ENCODE data around the gene DNAJB1.
"Not testable (repeated sequence)": the region's sequence is repeated elsewhere in the genome, so short reads cannot be mapped to it uniquely, and the experiment has no call there.

Gene DNAJB1

DNA sequence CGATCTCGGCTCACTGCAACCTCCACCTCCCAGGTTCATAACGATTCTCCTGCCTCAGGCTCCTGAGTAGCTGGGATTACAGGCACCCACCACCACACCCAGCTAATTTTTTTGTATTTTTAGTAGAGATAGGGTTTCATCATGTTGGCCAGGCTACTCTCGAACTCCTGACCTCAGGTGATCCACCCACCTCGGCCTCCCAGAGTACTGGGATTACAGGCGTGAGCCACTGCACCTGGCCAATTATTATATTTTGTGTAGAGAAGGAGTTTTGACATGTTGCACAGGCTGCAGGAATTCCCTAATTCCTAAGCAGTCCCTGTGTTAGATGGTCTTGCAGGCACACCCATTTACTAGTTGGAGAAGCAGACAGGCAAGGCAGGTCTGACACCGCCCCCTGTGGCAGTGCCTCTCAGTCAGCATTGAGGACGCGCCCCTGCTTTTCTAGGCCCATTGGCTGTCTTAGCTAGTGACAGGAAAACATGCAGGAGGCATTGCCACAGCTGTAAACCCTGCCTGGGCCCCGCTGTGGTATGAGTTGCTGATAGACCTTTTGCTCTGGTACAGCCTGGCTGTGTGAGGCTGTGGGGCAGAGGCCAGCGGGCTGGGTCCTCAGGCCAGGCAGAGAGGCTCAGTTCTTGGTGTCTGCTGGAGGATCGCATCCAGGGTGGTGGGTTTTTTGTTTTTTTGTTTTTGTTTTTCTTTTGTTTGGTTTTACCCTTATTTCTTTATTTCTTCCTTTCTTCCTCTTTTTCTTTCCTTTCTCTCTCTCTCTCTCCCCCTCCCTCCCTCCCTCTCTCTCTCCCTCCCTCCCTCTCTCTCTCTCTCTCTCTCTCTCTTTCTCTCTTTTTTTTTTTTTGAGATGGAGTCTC lies 33.2 kb upstream of the DNAJB1 start:
- not testable (repeated sequence) for H3K4me1 ChIP-seq (ENCODE audit: insufficient read depth, low read length); H3K9me3 ChIP-seq (ENCODE audit: insufficient read depth, low read depth, low read length); H3K27me3 ChIP-seq (ENCODE audit: insufficient read depth, low read length); H3K27ac ChIP-seq (ENCODE audit: low read depth, low read length); H3K4me3 ChIP-seq (ENCODE audit: low read length); H3K9ac ChIP-seq (ENCODE audit: low read depth, low read length)
- H3K36me3 ChIP-seq (ENCODE audit: insufficient read depth, low read length), result peaks cover 11% of the 10 kb centered on the region
- WGBS, result 73% methylated on average over 11 of the region's 12 CpGs

DNA sequence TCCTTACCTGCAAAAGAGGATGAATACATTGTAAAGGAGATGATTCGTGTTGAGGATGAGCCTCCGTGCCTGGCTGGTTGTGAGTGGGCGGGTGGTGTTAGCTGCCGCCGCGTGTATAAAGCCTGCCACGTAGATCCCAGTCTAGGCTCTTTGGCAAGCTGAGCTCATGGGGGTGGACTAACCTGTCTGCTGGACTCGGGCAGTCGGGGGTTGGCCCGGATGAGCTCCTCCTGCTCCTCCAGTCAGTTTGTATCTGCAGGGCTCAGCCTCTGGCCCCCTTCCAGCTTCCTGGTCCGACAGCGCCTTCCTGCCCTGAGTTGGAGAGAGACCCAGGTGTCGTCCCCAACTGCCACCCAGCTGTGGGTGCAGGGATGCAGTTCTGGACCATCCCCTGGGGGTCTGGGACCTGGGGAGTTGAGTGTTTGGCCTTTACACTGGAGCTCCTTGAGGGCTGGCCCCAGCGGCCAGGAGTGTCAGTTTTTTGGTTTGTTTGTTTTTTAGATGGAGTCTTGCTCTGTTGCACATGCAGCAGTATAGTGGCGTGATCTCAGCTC lies 32.1 kb upstream of the DNAJB1 start:
- H3K9ac ChIP-seq (ENCODE audit: low read depth, low read length), result no peak overlapping the region
- H3K27me3 ChIP-seq (ENCODE audit: insufficient read depth, low read length), result no peaks in the 10 kb centered on the region
- H3K27ac ChIP-seq (ENCODE audit: low read depth, low read length), result no peak overlapping the region
- peaks cover 11% of the 10 kb centered on the region for H3K36me3 ChIP-seq (ENCODE audit: insufficient read depth, low read length)
- H3K4me3 ChIP-seq (ENCODE audit: low read length), result no peak overlapping the region
- no peaks in the 10 kb centered on the region for H3K9me3 ChIP-seq (ENCODE audit: insufficient read depth, low read depth, low read length)
- WGBS, result 89% methylated on average over 15 of the region's 15 CpGs
- H3K4me1 ChIP-seq (ENCODE audit: insufficient read depth, low read length), result peaks cover 3% of the 10 kb centered on the region; the same call in 1 of the 2 replicates

DNA sequence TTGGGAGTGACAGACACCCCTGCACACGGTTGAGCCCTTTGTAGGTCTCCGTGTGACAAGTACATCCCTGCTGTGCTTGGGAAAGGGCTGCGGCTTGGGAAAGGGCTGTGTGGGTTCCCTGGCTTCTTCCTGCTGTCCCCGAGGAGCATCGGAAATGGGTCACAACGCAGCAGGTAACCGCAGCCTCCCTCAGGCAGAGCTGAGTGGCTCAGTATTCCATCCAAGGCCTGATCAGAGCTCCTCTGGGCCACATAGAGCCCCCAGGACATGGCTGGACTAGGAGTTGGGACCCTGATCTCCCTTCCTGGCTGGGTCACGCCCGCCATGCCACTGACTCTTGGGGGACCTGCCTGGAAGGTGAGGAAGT lies 27.5 kb upstream of the DNAJB1 start:
- no peaks in the 10 kb centered on the region for H3K9me3 ChIP-seq (ENCODE audit: insufficient read depth, low read depth, low read length)

DNA sequence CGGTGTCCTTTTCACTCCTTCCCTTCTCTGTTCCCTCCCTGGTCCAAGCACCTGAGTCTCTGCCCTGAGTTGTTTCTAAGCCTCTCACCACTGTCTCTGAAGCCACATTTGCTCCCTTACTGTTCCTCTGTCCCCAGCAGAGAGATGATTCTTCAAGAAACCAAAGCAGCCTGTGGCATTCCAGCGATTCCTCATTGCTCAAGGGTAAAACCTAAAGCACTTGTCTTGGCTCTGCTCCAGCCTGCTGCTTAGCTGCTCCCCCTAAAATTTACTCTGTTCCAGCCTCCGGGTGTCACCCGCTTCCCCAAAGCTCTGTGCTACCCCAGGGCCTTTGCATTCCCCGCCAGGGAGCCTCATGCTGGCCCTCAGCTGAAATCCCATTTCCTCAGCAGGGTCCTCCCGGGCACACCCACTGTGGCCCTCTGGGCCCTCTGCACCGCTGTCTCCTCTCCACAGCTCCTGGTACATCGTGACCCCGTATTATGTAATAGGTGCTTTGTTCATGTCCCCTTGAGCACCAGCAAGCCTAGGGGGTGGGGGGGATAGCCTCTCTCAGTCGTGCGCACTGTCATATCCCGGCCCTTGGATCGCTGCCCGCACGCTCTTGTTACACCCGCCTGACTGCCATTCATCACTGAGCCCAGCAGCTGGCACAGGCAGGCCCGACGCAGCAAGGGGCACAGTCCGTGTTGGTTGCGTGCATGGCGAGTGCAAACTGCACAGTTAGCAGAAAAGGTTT lies 26.9 kb upstream of the DNAJB1 start:
- no peaks in the 10 kb centered on the region for H3K27me3 ChIP-seq (ENCODE audit: insufficient read depth, low read length)
- H3K4me1 ChIP-seq (ENCODE audit: insufficient read depth, low read length), result no peaks in the 10 kb centered on the region; the same call in 1 of the 2 replicates
- H3K9ac ChIP-seq (ENCODE audit: low read depth, low read length), result no peak overlapping the region
- no peaks in the 10 kb centered on the region for H3K9me3 ChIP-seq (ENCODE audit: insufficient read depth, low read depth, low read length)
- H3K27ac ChIP-seq (ENCODE audit: low read depth, low read length), result no peak overlapping the region
- no peak overlapping the region for H3K4me3 ChIP-seq (ENCODE audit: low read length)
- peaks cover 11% of the 10 kb centered on the region for H3K36me3 ChIP-seq (ENCODE audit: insufficient read depth, low read length)
- WGBS, result 94% methylated on average over 21 of the region's 21 CpGs

More for the DNA sequence above, 27.5 kb upstream of the DNAJB1 start:
- no peaks in the 10 kb centered on the region for H3K27me3 ChIP-seq (ENCODE audit: insufficient read depth, low read length)
- no peaks in the 10 kb centered on the region; the same call in 1 of the 2 replicates for H3K4me1 ChIP-seq (ENCODE audit: insufficient read depth, low read length)
- H3K36me3 ChIP-seq (ENCODE audit: insufficient read depth, low read length), result peaks cover 11% of the 10 kb centered on the region
- 89% methylated on average over 9 of the region's 9 CpGs for WGBS
- no peak overlapping the region for H3K4me3 ChIP-seq (ENCODE audit: low read length)
- no peak overlapping the region for H3K27ac ChIP-seq (ENCODE audit: low read depth, low read length)
- H3K9ac ChIP-seq (ENCODE audit: low read depth, low read length), result no peak overlapping the region

DNA sequence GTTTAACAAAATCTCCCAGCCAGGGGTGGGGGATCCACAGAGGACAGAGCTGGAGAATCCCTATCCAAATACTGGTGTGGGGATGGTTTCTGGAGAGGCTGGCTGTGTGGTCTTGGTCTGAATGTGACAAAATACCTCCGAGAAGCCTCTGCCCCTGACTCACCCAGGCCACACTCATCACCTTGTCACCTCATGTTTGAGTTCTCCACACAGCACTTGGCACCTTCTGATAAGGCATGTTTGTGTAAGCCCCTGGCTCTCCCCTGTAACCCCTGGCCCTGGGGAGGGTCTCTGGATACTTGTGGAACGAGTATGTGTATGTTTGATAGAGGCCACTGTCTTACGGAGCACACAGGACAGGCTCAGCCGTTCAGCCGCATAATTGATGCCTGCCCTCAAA lies 25.9 kb upstream of the DNAJB1 start:
- H3K27me3 ChIP-seq (ENCODE audit: insufficient read depth, low read length), result no peaks in the 10 kb centered on the region
- H3K9me3 ChIP-seq (ENCODE audit: insufficient read depth, low read depth, low read length), result no peaks in the 10 kb centered on the region
- no peaks in the 10 kb centered on the region; the same call in 1 of the 2 replicates for H3K4me1 ChIP-seq (ENCODE audit: insufficient read depth, low read length)
- H3K36me3 ChIP-seq (ENCODE audit: insufficient read depth, low read length), result peaks cover 5% of the 10 kb centered on the region; the same call in 1 of the 2 replicates
- H3K4me3 ChIP-seq (ENCODE audit: low read length), result no peak overlapping the region
- H3K27ac ChIP-seq (ENCODE audit: low read depth, low read length), result no peak overlapping the region
- no peak overlapping the region for H3K9ac ChIP-seq (ENCODE audit: low read depth, low read length)
- 89% methylated on average over 5 of the region's 5 CpGs for WGBS

DNA sequence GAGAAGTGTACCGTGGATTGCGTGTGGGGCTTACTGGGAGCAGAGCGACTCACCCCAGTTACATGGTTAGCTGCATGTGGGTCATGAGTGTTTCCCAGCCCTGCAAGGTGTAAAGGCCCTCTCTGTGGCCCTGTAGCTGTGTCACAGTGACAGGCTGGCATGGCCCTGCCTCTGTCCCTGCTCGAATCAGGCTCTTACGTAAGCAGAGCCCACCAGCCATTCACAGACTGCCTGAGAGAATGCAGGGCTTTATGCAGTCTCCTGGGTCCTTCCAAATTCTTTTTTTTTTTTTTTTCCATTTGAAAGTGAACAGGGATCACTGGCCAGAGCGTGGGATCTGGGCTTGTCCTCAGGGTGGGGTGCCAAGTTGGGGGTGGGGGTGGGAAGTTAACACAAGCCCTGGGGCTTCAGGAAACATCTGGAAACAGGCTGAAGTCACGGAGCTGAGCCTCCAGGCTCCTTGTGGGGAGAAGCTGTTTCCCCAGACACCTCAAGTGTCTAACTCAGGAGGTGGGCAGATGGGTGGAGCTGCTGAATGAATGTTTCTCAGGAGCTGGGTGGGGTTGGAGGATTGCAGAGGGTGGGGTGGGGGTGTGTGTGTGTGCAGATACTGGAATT lies 24.6 kb upstream of the DNAJB1 start:
- H3K4me1 ChIP-seq (ENCODE audit: insufficient read depth, low read length), result no peaks in the 10 kb centered on the region; the same call in 1 of the 2 replicates
- 63% methylated on average over 7 of the region's 7 CpGs for WGBS
- H3K9me3 ChIP-seq (ENCODE audit: insufficient read depth, low read depth, low read length), result no peaks in the 10 kb centered on the region
- no peaks in the 10 kb centered on the region for H3K27me3 ChIP-seq (ENCODE audit: insufficient read depth, low read length)
- no peak overlapping the region for H3K9ac ChIP-seq (ENCODE audit: low read depth, low read length)
- H3K4me3 ChIP-seq (ENCODE audit: low read length), result no peak overlapping the region
- peak overlapping the region; percentile 1; the same call in 1 of the 2 replicates for H3K27ac ChIP-seq (ENCODE audit: low read depth, low read length)
- no peaks in the 10 kb centered on the region for H3K36me3 ChIP-seq (ENCODE audit: insufficient read depth, low read length)

DNA sequence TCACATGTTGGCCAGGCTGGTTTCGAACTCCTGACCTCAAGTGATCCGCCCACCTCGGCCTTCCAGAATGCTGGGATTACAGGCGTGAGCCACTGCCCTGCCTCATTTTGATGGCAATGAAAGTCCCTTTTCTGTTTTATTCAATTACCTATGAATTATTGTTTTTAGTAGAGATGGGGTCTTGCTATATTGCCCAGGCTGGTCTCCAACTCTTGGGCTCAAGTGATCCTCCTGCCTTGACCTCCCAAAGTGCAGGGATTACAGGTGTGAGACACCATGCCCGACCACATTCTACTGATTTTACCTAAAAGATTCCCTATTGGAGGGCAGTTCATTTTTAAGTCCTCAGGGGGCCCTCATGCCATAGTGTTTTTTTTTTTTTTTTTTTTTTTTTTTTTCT lies 23.8 kb upstream of the DNAJB1 start:
- H3K36me3 ChIP-seq (ENCODE audit: insufficient read depth, low read length); H3K9ac ChIP-seq (ENCODE audit: low read depth, low read length); H3K4me3 ChIP-seq (ENCODE audit: low read length); H3K4me1 ChIP-seq (ENCODE audit: insufficient read depth, low read length); H3K9me3 ChIP-seq (ENCODE audit: insufficient read depth, low read depth, low read length); H3K27ac ChIP-seq (ENCODE audit: low read depth, low read length); H3K27me3 ChIP-seq (ENCODE audit: insufficient read depth, low read length): not testable (repeated sequence)
- WGBS, result 96% methylated on average over 5 of the region's 5 CpGs

DNA sequence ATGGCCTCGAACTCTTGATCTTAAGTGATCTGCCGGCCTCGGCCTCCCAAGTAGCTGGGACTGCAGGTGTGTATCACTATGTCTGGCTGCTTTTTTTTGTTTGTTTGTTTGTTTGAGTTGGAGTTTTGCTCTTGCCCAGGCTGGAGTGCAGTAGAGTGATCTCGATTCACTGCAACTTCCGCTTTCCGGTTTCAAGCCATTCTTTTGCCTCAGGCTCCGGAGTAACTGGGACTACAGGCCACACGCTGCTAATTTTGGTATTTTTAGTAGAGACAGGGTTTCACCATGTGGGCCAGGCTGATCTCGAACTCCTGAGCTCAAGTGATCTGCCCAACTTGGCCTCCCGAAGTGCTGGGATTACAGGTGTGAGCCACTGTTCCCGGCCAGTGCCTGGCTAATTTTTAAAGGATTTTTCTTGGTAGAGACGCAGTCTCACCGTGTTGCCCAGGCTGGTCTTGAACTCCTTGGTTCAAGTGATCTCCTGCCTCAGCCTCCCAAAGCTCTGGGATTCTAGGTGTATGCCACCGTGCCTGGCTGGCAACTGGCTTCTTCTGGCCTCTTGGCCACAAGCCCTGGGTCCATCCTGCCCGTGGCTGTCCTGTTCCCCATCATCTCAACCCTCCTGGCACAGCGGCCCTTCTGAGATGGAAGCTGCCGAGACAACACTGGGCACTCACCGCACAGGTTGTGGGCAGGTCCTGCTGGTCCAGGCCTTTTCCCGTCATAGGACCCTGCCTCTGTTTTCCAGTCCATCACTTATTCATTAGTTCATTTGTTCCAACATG lies 22.7 kb upstream of the DNAJB1 start:
- Histone ChIP-seq H3K27me3 (ENCODE audit: insufficient read depth, low read length) (no peaks in the 10 kb centered on the region), H3K9me3 (ENCODE audit: insufficient read depth, low read depth, low read length) (no peaks in the 10 kb centered on the region), H3K4me1 (ENCODE audit: insufficient read depth, low read length) (peaks cover 7% of the 10 kb centered on the region), H3K4me3 (ENCODE audit: low read length) (no peak overlapping the region), H3K9ac (ENCODE audit: low read depth, low read length) (no peak overlapping the region), H3K27ac (ENCODE audit: low read depth, low read length) (no peak overlapping the region), H3K36me3 (ENCODE audit: insufficient read depth, low read length) (no peaks in the 10 kb centered on the region)
- 94% methylated on average over 19 of the region's 19 CpGs for WGBS

DNA sequence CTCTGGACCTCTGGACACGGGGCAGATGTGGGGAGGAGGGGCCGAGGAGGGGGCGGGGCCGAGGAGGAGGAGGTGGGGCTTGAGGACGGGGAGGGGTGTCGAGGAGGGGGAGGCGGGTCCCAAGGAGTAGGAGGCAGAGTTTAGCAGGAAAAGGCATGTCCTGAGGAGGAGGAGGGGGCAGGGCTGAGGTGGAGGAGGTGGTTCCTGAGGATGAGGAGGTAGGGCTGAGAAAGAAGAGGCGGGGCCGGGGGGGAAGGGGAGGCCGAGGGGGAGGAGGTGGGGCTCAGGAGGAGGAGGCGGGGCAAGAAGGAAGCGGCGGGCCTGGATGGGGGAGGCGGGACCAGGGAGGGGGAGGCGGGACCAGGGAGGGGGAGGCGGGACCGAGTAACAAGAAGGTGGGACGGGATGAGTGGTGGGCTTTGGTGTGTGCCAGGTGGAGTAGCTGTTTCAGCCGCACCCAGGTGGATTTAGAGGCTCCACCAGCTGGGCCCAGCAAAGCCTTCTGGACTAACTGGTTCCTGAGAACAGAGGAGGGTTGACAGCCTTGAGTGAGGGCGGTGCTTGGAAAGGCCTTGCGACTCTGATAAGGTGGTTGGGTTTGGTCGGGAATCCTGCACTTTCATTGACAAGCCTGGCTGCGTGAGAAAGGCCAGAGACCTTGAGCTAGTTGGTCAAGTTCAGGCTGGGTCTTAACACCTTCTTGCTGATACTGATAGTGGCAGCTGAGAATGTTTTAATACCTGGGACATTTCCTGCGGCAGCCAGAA lies 18.9 kb upstream of the DNAJB1 start:
- no peaks in the 10 kb centered on the region for H3K36me3 ChIP-seq (ENCODE audit: insufficient read depth, low read length)
- no peaks in the 10 kb centered on the region for H3K27me3 ChIP-seq (ENCODE audit: insufficient read depth, low read length)
- no peak overlapping the region for H3K9ac ChIP-seq (ENCODE audit: low read depth, low read length)
- H3K9me3 ChIP-seq (ENCODE audit: insufficient read depth, low read depth, low read length), result no peaks in the 10 kb centered on the region
- H3K27ac ChIP-seq (ENCODE audit: low read depth, low read length), result no peak overlapping the region
- WGBS, result 13% methylated on average over 24 of the region's 24 CpGs
- H3K4me3 ChIP-seq (ENCODE audit: low read length), result peak overlapping the region; percentile 25; the same call in 1 of the 2 replicates
- H3K4me1 ChIP-seq (ENCODE audit: insufficient read depth, low read length), result peaks cover 7% of the 10 kb centered on the region

DNA sequence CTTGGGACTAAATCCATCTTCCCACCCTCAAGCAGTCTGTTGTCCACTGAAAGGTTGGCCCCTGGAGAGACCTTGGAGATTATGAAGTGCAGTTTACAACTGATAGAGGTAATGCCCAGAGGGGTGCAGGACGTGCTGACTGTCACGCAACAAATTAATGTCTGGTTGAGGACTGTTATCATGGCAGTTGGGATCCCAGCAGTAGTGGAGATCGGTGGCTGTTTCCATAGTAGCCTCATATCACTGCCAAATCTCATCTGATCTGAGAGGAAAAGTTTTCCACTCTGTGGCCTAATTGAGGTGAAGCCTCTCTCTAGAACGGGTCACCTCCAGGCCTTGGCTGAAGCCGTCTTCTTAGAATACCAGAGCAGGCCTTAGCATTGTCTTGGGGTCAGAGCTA lies 15.3 kb upstream of the DNAJB1 start:
- H3K4me3 ChIP-seq (ENCODE audit: low read length), result no peak overlapping the region
- H3K9me3 ChIP-seq (ENCODE audit: insufficient read depth, low read depth, low read length), result no peaks in the 10 kb centered on the region
- no peaks in the 10 kb centered on the region for H3K27me3 ChIP-seq (ENCODE audit: insufficient read depth, low read length)
- no peak overlapping the region for H3K9ac ChIP-seq (ENCODE audit: low read depth, low read length)
- peaks cover 11% of the 10 kb centered on the region for H3K4me1 ChIP-seq (ENCODE audit: insufficient read depth, low read length)
- 95% methylated on average over 5 of the region's 5 CpGs for WGBS
- no peaks in the 10 kb centered on the region for H3K36me3 ChIP-seq (ENCODE audit: insufficient read depth, low read length)
- no peak overlapping the region for H3K27ac ChIP-seq (ENCODE audit: low read depth, low read length)

Measured in HUES64 (cell line).